Memory B cell (primary cell): ENCODE measurements around the gene SERP1.

ENCODE experiments used
- ATAC-seq: fragments of 150-1000 bp; cut with Tn5 transposase; 2 replicates; pipeline ENCODE4 v1.10.0; 2021; ENCODE audit warnings: low read depth, mild to moderate bottlenecking, moderate library complexity
- DNase-seq, 2 donors: peaks; one replicate each; pipeline ENCODE4 v3.0.0; 2022; ENCODE audit warnings: low spot score in 2 of 2
- H3K27ac Mint-ChIP-seq: one replicate; pipeline ENCODE4 v1.8.0; 2022; ENCODE audit warnings: mild to moderate bottlenecking, moderate library complexity, mixed read lengths
- H3K27me3 Mint-ChIP-seq: one replicate; pipeline ENCODE4 v1.8.0; 2022; ENCODE audit warnings: mixed read lengths
- H3K36me3 Mint-ChIP-seq: one replicate; pipeline ENCODE4 v1.8.0; 2022; ENCODE audit warnings: mild to moderate bottlenecking, mixed read lengths
- H3K4me1 Mint-ChIP-seq: one replicate; pipeline ENCODE4 v1.8.0; 2022; ENCODE audit warnings: mixed read lengths
- H3K4me3 Mint-ChIP-seq: one replicate; pipeline ENCODE4 v1.8.0; 2022; ENCODE audit warnings: mild to moderate bottlenecking, moderate library complexity, mixed read lengths
- H3K9me3 Mint-ChIP-seq: one replicate; pipeline ENCODE4 v1.8.0; 2022; ENCODE audit warnings: mixed read lengths

SERP1 gene

DNA sequence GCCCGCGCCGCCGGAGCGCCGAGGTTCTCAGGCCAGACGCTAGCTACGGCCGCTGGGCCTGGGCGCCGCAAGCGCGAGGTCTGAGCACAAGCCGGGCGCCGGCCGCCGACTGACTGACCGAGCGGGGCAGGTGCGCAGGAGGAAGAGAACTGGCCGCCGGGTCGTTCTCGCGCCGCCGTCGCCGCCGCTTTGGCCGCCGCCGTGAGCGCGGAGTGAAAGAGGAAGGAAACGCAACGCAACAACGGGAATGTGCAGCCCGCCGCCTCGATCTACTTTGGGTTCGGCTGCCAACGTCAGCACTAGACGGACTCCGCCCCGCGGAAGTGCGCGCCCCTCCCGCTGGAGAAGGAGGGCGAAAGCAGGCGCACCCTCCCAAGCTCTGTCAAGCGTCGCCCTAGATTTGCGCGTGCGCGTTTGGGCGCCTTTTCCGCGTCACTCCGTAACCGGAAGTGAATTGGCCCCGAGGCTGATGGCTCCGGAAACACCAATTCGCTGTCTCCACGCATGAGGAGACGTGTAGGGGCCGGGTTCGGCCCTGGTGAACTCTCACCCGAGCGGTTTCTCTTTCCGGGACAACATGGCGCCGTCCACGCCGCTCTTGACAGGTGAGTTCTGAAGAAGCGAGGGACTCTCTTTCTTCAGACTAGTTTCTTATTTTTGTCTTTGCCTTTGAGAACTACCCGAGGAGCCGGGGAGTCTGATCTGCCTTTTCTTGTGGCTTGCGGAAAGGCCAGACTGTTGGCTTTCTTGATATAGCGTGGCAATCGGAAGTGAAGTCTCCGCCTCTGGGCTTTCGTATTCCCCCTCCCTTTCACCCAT lies at the start of gene SERP1, which contains the start of gene EIF2A:
SERP1 (minus strand) TSS at position 271 of the 819 bp plus-strand sequence. CDS start 361 bp downstream, outside the sequence.
EIF2A (plus strand) TSS at position 562 of the 819 bp plus-strand sequence; CDS start at position 578, 16 bp downstream.
- H3K4me1 Mint-ChIP-seq: peaks cover 19% of the 10 kb centered on the region
- H3K4me3 Mint-ChIP-seq: peak within 1 kb of the TSS; percentile 96

DNA sequence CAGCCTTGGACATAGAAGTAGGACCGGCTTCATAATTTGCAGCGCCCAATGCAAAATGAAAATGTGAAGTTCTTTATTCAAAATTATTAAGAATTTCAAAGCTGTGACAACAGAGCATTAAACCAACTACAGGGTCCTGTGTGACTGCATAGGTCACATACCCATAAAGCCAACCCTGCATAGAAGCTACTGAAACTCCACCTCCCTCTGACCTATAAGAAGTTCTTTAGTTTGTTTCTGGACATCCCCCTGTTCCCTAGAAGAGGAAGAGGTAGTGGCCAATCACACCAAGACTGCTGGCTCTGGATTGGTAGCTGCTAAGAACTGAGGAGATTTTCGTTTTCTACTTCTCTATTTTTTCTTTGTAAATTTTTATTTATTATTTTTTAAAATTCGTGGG lies 47.9 kb upstream of the SERP1 start:
- Mint-ChIP-seq H3K9me3 (no peaks in the 10 kb centered on the region), H3K27me3 (no peaks in the 10 kb centered on the region), H3K36me3 (peaks cover 2% of the 10 kb centered on the region), H3K27ac (no peak overlapping the region), H3K4me3 (no peak overlapping the region), H3K4me1 (peaks cover 6% of the 10 kb centered on the region)
- ATAC-seq: no peak
- DNase-seq: no peak

More for the DNA sequence above, at the start of gene SERP1, which contains the start of gene EIF2A:
- Mint-ChIP-seq H3K36me3 (peaks cover 9% of the 10 kb centered on the region), H3K27ac (peak within 1 kb of the TSS; percentile 99), H3K9me3 (no peaks in the 10 kb centered on the region), H3K27me3 (no peaks in the 10 kb centered on the region)
- peak; percentile 86 for ATAC-seq
- DNase-seq: peak; percentile 97 to 99

DNA sequence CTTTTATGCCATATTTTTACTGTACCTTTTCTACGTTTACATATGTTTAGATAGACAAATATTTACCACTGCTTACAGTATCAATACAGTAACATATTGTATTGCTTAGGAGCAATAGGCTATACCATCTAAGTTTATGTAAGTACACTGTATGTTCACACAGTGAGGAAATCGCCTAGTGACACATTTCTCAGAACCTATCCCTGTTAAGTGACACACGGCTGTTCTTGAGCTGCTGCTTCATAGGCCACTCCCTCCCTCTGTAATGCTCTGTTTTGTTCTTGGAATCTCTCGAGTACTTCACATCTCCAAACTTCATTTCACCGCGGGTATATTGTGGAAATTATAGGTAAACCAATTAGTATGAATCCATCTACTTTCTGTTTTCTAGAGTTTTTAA lies 43.5 kb upstream of the SERP1 start:
- Mint-ChIP-seq H3K27me3 (no peaks in the 10 kb centered on the region), H3K4me1 (no peaks in the 10 kb centered on the region), H3K4me3 (no peak overlapping the region), H3K36me3 (peaks cover 5% of the 10 kb centered on the region), H3K9me3 (no peaks in the 10 kb centered on the region), H3K27ac (peak overlapping the region; percentile 25)
- ATAC-seq (no peak), DNase-seq (no peak)

DNA sequence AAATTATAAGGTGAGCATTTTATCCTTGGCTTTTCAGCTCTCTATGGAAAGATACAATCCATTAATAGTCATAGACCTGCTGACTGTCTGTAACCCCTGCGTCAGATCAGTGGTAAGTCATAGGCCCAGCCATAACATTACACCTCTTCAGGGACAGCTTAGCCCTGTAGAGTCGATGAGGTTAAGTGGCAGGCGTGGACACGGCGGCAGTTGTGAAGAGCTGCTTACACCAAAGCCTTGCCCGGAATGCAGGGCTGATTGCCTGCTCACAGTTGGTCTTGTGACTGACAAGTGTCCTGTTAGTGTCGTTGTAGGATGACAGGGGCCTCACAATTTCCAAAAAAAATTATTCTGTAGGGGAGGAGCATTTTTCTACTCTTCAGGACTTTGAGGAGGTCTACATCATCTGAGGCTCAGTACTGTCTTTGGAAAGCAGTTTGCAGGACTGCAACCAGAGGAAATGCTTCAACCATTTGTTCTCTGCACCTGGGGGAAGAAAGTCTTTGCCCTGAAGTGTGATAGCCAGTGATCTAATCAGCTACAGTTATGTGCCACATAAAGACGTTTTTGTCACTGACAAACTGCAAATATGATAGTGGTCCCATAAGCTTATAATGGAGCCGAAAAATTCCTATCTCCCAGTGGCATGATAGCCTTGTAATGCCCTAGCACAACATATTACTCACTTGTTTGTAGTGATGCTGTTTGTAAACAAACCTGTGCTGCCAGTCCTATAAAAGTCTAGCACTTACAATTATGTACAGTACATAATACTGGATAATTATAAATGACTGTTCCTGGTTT lies 41.9 kb upstream of the SERP1 start:
- Mint-ChIP-seq H3K27ac (peak overlapping the region; percentile 57), H3K4me1 (no peaks in the 10 kb centered on the region), H3K9me3 (no peaks in the 10 kb centered on the region)

DNA sequence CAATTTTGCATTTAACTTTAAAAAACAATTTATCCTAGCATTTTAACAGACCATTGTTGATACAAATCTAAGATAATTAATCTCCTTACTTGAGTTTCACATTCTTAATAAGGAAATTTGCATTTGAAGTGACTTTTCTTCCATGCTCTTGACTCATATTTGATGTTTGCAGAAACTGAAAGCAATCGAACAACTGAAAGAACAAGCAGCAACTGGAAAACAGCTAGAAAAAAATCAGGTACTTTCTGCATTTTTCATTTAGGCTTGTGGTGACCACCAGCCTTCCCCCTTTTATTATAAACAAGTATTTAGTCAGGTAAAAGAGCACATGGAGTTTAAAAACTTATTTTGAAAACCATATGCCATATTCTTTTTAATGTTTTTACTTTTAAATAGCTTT lies 36.7 kb upstream of the SERP1 start:
- peaks cover 7% of the 10 kb centered on the region for H3K36me3 Mint-ChIP-seq
- peaks cover 5% of the 10 kb centered on the region for H3K4me1 Mint-ChIP-seq
- H3K4me3 Mint-ChIP-seq: no peak overlapping the region
- ATAC-seq: peak; percentile 55
- no peak for DNase-seq
- no peaks in the 10 kb centered on the region for H3K27me3 Mint-ChIP-seq
- H3K27ac Mint-ChIP-seq: peak overlapping the region; percentile 69
- no peaks in the 10 kb centered on the region for H3K9me3 Mint-ChIP-seq

More for the DNA sequence above, 41.9 kb upstream of the SERP1 start:
- ATAC-seq (no peak), DNase-seq (no peak)
- H3K4me3 Mint-ChIP-seq: no peak overlapping the region
- H3K27me3 Mint-ChIP-seq: no peaks in the 10 kb centered on the region
- peaks cover 5% of the 10 kb centered on the region for H3K36me3 Mint-ChIP-seq

DNA sequence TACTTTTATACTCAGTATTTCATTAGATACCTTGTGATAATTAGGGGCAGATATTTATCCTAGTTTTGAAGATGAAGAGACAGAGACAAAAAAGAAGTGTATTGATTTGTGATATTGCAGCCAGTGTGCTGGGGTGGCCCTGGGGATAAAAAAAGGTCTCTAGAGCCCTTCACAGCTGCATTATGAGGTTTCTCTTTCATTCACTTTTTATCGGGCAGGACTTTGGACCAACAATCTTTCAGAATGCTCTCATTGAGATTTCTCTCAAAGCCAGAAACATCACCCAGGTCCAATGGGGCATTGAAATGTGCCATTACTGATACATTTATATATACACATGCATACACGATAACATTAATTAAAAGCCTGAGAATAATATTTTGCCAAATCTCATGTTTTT lies 36.3 kb upstream of the SERP1 start:
- Mint-ChIP-seq H3K27ac (peak overlapping the region; percentile 69), H3K27me3 (no peaks in the 10 kb centered on the region), H3K4me1 (peaks cover 5% of the 10 kb centered on the region), H3K4me3 (no peak overlapping the region), H3K36me3 (peaks cover 9% of the 10 kb centered on the region), H3K9me3 (no peaks in the 10 kb centered on the region)
- DNase-seq (no peak), ATAC-seq (peak; percentile 38)

DNA sequence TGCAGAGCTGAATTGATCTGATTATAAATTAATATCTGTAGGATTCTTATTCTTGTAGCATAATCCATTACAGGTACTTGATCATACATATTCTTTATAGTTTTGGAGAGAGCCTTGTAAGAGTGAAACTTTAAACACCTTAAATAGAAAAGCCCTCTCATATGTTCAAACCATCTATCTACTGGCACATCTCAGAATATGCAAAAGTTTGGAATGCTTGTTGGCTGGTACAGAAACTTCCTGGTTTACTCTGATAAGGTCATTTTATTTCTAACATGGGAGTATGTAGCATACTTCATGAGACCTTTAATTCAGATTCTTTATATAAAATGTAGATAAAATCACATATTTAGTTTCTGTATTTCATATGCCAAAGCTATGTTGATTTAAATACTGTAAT lies 34.9 kb upstream of the SERP1 start:
- ATAC-seq (no peak), DNase-seq (no peak)
- peak overlapping the region; percentile 19 for H3K27ac Mint-ChIP-seq
- no peaks in the 10 kb centered on the region for H3K9me3 Mint-ChIP-seq
- H3K36me3 Mint-ChIP-seq: peaks cover 12% of the 10 kb centered on the region
- H3K4me3 Mint-ChIP-seq: no peak overlapping the region
- no peaks in the 10 kb centered on the region for H3K27me3 Mint-ChIP-seq
- peaks cover 5% of the 10 kb centered on the region for H3K4me1 Mint-ChIP-seq

DNA sequence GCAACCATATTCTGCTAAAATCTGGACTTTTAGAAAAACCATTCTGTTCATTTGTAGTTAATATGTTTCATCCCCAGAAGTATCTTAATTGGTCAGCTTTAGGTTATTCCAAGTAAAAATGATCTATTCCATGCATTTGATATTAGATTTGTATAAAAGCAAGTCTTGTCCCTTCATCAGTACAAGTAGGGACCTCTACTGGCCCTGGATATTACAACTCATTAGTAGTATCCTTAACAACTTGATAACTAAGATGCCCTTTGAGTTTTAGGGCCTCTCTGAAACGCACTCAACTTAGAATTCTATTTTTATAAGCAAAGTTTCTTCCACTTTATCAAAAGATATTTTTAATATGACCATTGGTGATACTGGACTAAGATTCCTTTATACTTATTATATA lies 31.6 kb upstream of the SERP1 start:
- H3K4me3 Mint-ChIP-seq: no peak overlapping the region
- no peak overlapping the region for H3K27ac Mint-ChIP-seq
- H3K27me3 Mint-ChIP-seq: no peaks in the 10 kb centered on the region
- peaks cover 5% of the 10 kb centered on the region for H3K4me1 Mint-ChIP-seq
- H3K9me3 Mint-ChIP-seq: no peaks in the 10 kb centered on the region
- peaks cover 12% of the 10 kb centered on the region for H3K36me3 Mint-ChIP-seq
- DNase-seq: no peak
- no peak for ATAC-seq

DNA sequence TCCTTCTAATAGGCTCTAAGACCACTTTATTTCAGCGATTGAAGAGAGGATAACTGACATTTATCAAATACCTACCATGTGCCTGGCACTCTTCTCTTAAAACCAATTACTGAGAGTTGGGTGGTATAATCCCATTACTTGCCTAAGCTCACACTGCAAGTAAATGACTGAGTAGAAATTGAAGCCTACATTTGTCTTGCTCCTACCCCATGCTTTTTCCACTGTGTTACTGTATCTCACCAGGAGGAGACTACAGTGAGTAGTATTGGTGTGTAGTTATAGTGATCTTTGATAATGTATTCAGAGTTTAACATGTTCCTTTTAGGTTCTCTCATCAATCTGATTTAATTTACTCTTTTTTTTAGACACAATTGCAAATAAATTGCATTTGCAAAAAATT lies 21.0 kb upstream of the SERP1 start:
- Mint-ChIP-seq H3K27me3 (no peaks in the 10 kb centered on the region), H3K4me1 (no peaks in the 10 kb centered on the region), H3K36me3 (peaks cover 14% of the 10 kb centered on the region), H3K4me3 (no peak overlapping the region), H3K9me3 (no peaks in the 10 kb centered on the region), H3K27ac (no peak overlapping the region)
- DNase-seq (no peak), ATAC-seq (no peak)

DNA sequence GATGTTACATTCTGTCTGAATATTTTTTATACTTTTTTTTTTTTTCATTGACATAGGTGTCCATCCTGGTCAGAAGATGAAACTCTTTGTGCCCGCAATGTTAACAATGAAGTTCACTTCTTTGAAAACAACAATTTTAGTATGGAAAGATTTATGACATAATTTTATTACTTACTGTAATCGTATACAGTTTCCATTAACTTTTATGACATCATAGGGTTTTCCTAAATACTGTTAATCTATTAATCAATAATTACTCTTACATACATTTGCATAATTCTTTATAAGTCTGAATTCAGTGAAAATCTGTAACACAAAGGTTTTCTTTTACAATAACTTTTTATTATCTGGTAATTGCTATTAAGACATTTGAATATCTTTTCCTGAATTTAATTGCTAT lies 17.9 kb upstream of the SERP1 start:
- Mint-ChIP-seq H3K9me3 (no peaks in the 10 kb centered on the region), H3K27me3 (no peaks in the 10 kb centered on the region), H3K4me1 (peaks cover 2% of the 10 kb centered on the region), H3K27ac (no peak overlapping the region), H3K4me3 (no peak overlapping the region), H3K36me3 (peaks cover 17% of the 10 kb centered on the region)
- DNase-seq: no peak
- no peak for ATAC-seq

DNA sequence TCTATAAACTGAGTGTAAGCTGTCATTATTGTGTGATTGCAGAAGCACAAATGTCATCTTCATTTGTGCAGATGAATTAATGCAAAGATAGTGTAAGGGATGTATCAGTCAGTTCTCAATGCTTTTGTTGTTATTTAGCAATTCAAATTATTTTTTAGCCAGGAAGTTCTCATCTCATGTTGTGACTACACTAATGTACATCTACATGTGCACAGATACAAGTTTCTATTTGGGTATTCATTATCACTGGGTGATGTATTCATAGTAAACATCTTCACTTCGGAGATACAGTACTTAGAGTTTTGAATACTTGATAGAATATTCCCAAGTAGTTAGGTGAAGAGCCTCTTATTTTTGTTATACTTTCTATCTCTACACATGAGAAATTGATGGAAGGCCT lies 11.4 kb upstream of the SERP1 start:
- Mint-ChIP-seq H3K27me3 (no peaks in the 10 kb centered on the region), H3K9me3 (no peaks in the 10 kb centered on the region), H3K27ac (peak overlapping the region; percentile 31), H3K36me3 (peaks cover 16% of the 10 kb centered on the region), H3K4me1 (peaks cover 6% of the 10 kb centered on the region), H3K4me3 (no peak overlapping the region)
- ATAC-seq (no peak), DNase-seq (no peak)

DNA sequence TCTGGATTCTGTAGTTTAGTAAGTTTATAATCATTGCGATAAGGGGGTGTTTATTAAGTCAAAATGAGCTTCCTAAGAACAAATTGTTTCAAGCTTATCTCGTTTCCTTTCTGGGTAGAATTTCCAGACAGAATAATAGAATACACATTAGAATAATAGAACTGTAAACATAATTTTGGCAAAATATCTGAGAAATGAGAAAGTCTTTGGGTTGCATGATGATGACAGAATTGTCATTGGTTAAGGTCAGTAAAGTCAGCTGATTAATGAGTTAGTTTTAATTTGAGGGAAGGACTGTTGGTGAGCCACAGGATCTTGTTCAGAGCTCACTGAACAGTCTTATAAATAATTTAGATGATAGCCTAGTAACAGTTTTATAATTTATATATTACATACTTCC lies 10.5 kb upstream of the SERP1 start:
- no peak for DNase-seq
- Mint-ChIP-seq H3K4me3 (no peak overlapping the region), H3K4me1 (peaks cover 6% of the 10 kb centered on the region)

DNA sequence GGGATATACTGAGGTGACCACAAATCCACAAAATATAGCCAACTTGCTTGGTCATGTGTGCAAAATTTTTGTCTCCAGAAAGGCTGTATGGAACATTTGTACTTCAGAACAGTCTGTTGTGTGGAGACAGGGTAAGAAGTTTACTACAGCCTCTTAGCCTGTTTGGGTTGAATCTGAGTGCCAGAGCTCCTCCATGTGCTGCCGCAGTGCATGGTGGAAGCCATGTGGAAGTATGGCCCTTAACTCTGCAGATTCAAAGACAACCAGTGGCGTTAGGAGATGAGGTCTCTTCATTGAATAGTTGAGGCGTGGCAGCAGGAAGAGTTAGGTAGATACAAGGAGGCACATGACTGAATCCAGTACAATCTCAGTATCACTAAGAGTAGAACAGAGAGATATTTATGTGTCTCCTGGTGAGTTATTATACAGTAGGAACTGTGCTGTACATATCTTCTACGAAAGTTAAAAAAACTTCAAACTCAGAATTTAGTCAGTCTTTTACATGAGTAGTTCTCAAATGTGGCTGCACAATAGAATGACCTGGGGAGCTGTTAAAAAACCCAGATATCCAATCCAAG lies 9.7 kb upstream of the SERP1 start:
- Mint-ChIP-seq H3K4me1 (peaks cover 8% of the 10 kb centered on the region), H3K27me3 (no peaks in the 10 kb centered on the region), H3K27ac (peak overlapping the region; percentile 45), H3K4me3 (no peak overlapping the region), H3K9me3 (no peaks in the 10 kb centered on the region), H3K36me3 (peaks cover 20% of the 10 kb centered on the region)
- no peak for DNase-seq
- no peak for ATAC-seq

More for the DNA sequence above, 10.5 kb upstream of the SERP1 start:
- H3K27ac Mint-ChIP-seq: no peak overlapping the region
- peaks cover 18% of the 10 kb centered on the region for H3K36me3 Mint-ChIP-seq
- ATAC-seq: no peak
- no peaks in the 10 kb centered on the region for H3K9me3 Mint-ChIP-seq
- no peaks in the 10 kb centered on the region for H3K27me3 Mint-ChIP-seq
